Small intestine (tissue), 7 donors: ENCODE data around the gene HCST. TPM values are rescaled to one million over a fixed set of nuclear protein-coding genes. Genes with fewer than 3 reads are reported as not detected.

Source experiments
- DNase-seq, 2 donors: peaks; one replicate each; pipeline versions ENCODE4 v3.0.0 to v3.0.0-alpha.2; 2013
- FAIRE-seq: peaks from 2 replicates; lab custom pipeline; 2012; peaks lifted over from hg19 to GRCh38; lab: Jason Lieb, UNC
- H3K27ac ChIP-seq, 3 donors: one replicate each; pipeline ENCODE4 v1.5.1; 2013; ENCODE audit warnings: low read length in 2 of 3, mild to moderate bottlenecking in 2 of 3, control low read depth in 1 of 3, inconsistent platforms in 1 of 3, low read depth in 1 of 3, moderate library complexity in 1 of 3
- H3K27me3 ChIP-seq, 3 donors: one replicate each; pipeline ENCODE4 v1.6.1; 2013; ENCODE audit warnings: low read length in 3 of 3, inconsistent platforms in 1 of 3; ENCODE audit not compliant: control insufficient read depth in 3 of 3, insufficient read depth in 3 of 3
- H3K36me3 ChIP-seq, 3 donors: one replicate each; pipeline ENCODE4 v1.6.1; 2013; ENCODE audit warnings: low read length in 3 of 3, inconsistent platforms in 1 of 3, low read depth in 1 of 3, mild to moderate bottlenecking in 1 of 3, moderate library complexity in 1 of 3; ENCODE audit not compliant: control insufficient read depth in 3 of 3, insufficient read depth in 2 of 3
- H3K4me1 ChIP-seq, 3 donors: one replicate each; pipeline ENCODE4 v1.6.1; 2013; ENCODE audit warnings: low read length in 2 of 3, inconsistent platforms in 1 of 3, low read depth in 1 of 3, mild to moderate bottlenecking in 1 of 3, moderate library complexity in 1 of 3; ENCODE audit not compliant: control insufficient read depth in 3 of 3, insufficient read depth in 2 of 3
- H3K4me3 ChIP-seq, 3 donors: one replicate each; pipeline ENCODE4 v1.5.1; 2013; ENCODE audit warnings: low read length in 3 of 3, control low read depth in 1 of 3, inconsistent platforms in 1 of 3, low read depth in 1 of 3, mild to moderate bottlenecking in 1 of 3, moderate library complexity in 1 of 3
- H3K9me3 ChIP-seq, 2 donors: one replicate each; pipeline ENCODE4 v1.6.1; 2013; ENCODE audit warnings: low read depth in 1 of 2, low read length in 1 of 2; ENCODE audit not compliant: control insufficient read depth in 2 of 2, insufficient read depth in 1 of 2
- WGBS, 3 donors: extraction: QIAGEN DNeasy Blood & Tissue Kit; methylation state at CpG; one replicate each; pipeline ENCODE4 v1.1.7; 2013; 5-methylcytosine and 5-hydroxymethylcytosine counted together
- polyA plus RNA-seq, 4 donors: library from polyadenylated mRNA; stranded (reverse) in 3 of 4; unstranded in 1 of 4; fragments of 200-250 nt in 3 of 4; fragments of 120-200 nt in 1 of 4; gene quantifications; one replicate each; pipeline versions ENCODE4 v1.2.1 to v1.2.3, GENCODE V29; 2013
- donor health status: healthy with polysubstance abuse.
- donor health status: control.
- donor health status: control.
- donor health status: Bipolar disorder and iron deficiency.
- donor health status: healthy.

The HCST gene
- polyA plus RNA-seq, 4 donors: 2.7 to 17.6 (median 11.0) TPM

GRCh38 chr19:35894342-35894741, 8.0 kb upstream of the HCST start:
- H3K9me3 ChIP-seq: no peaks in the 10 kb centered on the region
- H3K36me3 ChIP-seq: peaks cover 2 to 64% (median 13%) of the 10 kb centered on the region in 3 donors
- no peak for FAIRE-seq
- no peak overlapping the region for H3K27ac ChIP-seq
- H3K4me3 ChIP-seq: no peak overlapping the region
- H3K4me1 ChIP-seq: peaks cover 0 to 9% (median 0%) of the 10 kb centered on the region in 3 donors
- no peak for DNase-seq
- H3K27me3 ChIP-seq: no peaks in the 10 kb centered on the region
- WGBS, 3 donors: 93 to 98% (median 98%) methylated on average over 2 of the region's 2 CpGs

- Histone ChIP-seq H3K4me3 (no peak overlapping the region), H3K4me1 (peaks cover 0 to 9% (median 0%) of the 10 kb centered on the region in 3 donors), H3K27me3 (peaks cover 0 to 2% (median 0%) of the 10 kb centered on the region in 3 donors), H3K27ac (no peak overlapping the region), H3K36me3 (peaks cover 0 to 50% (median 9%) of the 10 kb centered on the region in 3 donors), H3K9me3 (no peaks in the 10 kb centered on the region)
- DNase-seq (no peak), FAIRE-seq (no peak)
- WGBS, 3 donors: 91% methylated on average over 21 of the region's 21 CpGs
These were observed 6.3 kb upstream of the HCST start for GRCh38 chr19:35895911-35896642.

- H3K27ac ChIP-seq: no peak overlapping the region
- H3K4me1 ChIP-seq: peaks cover 0 to 9% (median 0%) of the 10 kb centered on the region in 3 donors
- FAIRE-seq (no peak), DNase-seq (no peak)
- 94 to 95% (median 94%) methylated on average over 13 of the region's 13 CpGs for WGBS, 3 donors
- H3K36me3 ChIP-seq: peaks cover 0 to 50% (median 9%) of the 10 kb centered on the region in 3 donors
- no peak overlapping the region for H3K4me3 ChIP-seq
- H3K9me3 ChIP-seq: no peaks in the 10 kb centered on the region
- peaks cover 0 to 5% (median 0%) of the 10 kb centered on the region in 3 donors for H3K27me3 ChIP-seq
These were observed 5.7 kb upstream of the HCST start for GRCh38 chr19:35896643-35897040.

- peak overlapping the region in 2 of 3 donors; percentile 61 to 74 for H3K4me3 ChIP-seq
- H3K4me1 ChIP-seq: peaks cover 0 to 9% (median 0%) of the 10 kb centered on the region in 3 donors
- 90 to 91% (median 90%) methylated on average over 13 of the region's 13 CpGs for WGBS, 3 donors
- peaks cover 0 to 44% (median 5%) of the 10 kb centered on the region in 3 donors for H3K36me3 ChIP-seq
- peaks cover 0 to 14% (median 0%) of the 10 kb centered on the region in 3 donors for H3K27me3 ChIP-seq
- FAIRE-seq (no peak), DNase-seq (no peak)
- peak overlapping the region in 1 of 3 donors; percentile 73 for H3K27ac ChIP-seq
- H3K9me3 ChIP-seq: no peaks in the 10 kb centered on the region
These were observed 4.5 kb upstream of the HCST start for GRCh38 chr19:35897706-35898451.

DNA sequence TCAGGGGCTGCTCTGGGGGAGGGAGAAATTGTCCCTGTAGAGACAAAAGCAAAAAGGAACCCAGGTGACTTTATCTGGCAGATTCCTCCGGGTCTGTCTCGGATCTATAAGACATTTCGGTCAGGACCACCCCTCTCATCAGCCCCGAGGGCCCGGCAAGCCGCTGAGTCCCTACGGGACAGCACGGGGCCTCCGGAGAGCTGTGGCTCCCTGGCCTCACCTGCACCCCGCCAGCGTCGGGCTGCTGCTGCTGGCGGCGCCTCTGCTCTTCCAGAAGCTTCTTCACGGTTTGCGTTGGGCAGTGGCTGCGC, 3.9 kb upstream of the HCST start:
- H3K4me3 ChIP-seq: peak overlapping the region; percentile 51 to 74 (median 61)
- WGBS, 3 donors: 6 to 7% (median 7%) methylated on average over 15 to 17 of the region's 17 CpGs
- DNase-seq (no peak), FAIRE-seq (no peak)
- H3K27ac ChIP-seq: peak overlapping the region; percentile 45 to 77 (median 73)
- H3K9me3 ChIP-seq: no peaks in the 10 kb centered on the region
- peaks cover 0 to 17% (median 0%) of the 10 kb centered on the region in 3 donors for H3K27me3 ChIP-seq
- H3K4me1 ChIP-seq: peaks cover 0 to 9% (median 0%) of the 10 kb centered on the region in 3 donors
- H3K36me3 ChIP-seq: peaks cover 0 to 42% (median 3%) of the 10 kb centered on the region in 3 donors

DNA sequence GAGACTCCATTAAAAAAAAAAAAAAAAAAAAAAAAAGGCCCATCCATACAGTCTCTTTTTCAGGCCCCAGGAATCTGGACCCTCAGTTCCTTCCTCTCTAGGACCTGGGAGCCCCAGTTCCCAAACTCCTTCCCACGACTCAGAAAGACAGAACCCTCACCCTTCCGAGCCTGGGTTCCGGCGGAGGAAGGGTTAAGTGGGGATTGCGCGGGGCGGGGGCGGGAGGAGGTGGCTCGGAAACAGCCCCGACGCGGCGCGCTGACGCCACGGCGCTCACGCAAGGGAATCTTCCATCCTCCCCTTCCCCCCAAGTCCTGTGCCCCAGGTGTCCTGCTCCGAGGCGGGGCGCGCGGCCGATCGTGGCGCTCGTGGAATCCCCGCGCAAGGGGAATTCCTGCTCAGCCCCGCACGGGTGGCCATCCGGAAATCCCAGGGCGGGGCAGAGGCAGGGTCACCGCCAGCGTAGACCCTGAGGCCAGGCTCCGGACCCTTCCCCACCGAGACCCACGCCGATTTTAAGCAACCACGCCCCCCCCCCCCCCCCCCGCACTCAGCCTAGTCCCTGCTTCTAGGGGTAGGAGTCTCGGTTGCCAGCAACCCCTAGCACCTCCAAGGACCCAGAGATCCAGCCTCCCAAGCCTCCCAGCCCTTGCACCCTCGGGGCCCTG, 2.6 kb upstream of the HCST start:
- FAIRE-seq (no peak), DNase-seq (peak; percentile 89 to 91)
- WGBS, 3 donors: 0 to 1% (median 1%) methylated on average over 26 to 42 of the region's 43 CpGs
- H3K4me3 ChIP-seq: peak overlapping the region; percentile 51 to 74 (median 61)
- peaks cover 0 to 24% (median 0%) of the 10 kb centered on the region in 3 donors for H3K27me3 ChIP-seq
- peaks cover 0 to 32% (median 3%) of the 10 kb centered on the region in 3 donors for H3K36me3 ChIP-seq
- H3K9me3 ChIP-seq: no peaks in the 10 kb centered on the region
- H3K27ac ChIP-seq: peak overlapping the region; percentile 66 to 77 (median 73)
- H3K4me1 ChIP-seq: peaks cover 0 to 9% (median 0%) of the 10 kb centered on the region in 3 donors

GRCh38 chr19:35901055-35901644, 1.2 kb upstream of the HCST start:
- Histone ChIP-seq H3K4me3 (no peak overlapping the region), H3K4me1 (peaks cover 0 to 9% (median 0%) of the 10 kb centered on the region in 3 donors), H3K27me3 (peaks cover 0 to 24% (median 0%) of the 10 kb centered on the region in 3 donors), H3K27ac (peak overlapping the region in 1 of 3 donors; percentile 73), H3K9me3 (no peaks in the 10 kb centered on the region), H3K36me3 (peaks cover 0 to 21% (median 3%) of the 10 kb centered on the region in 3 donors)
- WGBS, 3 donors: 48 to 69% (median 60%) methylated on average over 2 of the region's 2 CpGs
- DNase-seq (no peak), FAIRE-seq (no peak)
